Endodermal cell (in vitro differentiated cells): ENCODE measurements around the gene TMEM161B. TPM values are rescaled to one million over a fixed set of nuclear protein-coding genes. Genes with fewer than 3 reads are reported as not detected.

ENCODE experiments used
- DNase-seq: peaks from one replicate; pipeline ENCODE4 v3.0.0-alpha.2; 2017
- H3K27ac ChIP-seq: 2 replicates; pipeline ENCODE4 v1.5.1; 2013; ENCODE audit warnings: mild to moderate bottlenecking, low read depth, low read length, moderate library complexity
- H3K27me3 ChIP-seq: 2 replicates; pipeline ENCODE4 v1.6.1; 2013; ENCODE audit warnings: mild to moderate bottlenecking, low read length, moderate library complexity; ENCODE audit not compliant: insufficient read depth, control insufficient read depth, poor library complexity, severe bottlenecking
- H3K36me3 ChIP-seq: 2 replicates; pipeline ENCODE4 v1.7.0; 2013; ENCODE audit warnings: mild to moderate bottlenecking, low read length, moderate library complexity; ENCODE audit not compliant: control insufficient read depth, insufficient read depth
- H3K4me1 ChIP-seq: one replicate; pipeline ENCODE4 v1.7.0; 2013; ENCODE audit warnings: low read length; ENCODE audit not compliant: control insufficient read depth, insufficient read depth
- H3K4me3 ChIP-seq: 2 replicates; pipeline ENCODE4 v1.5.1; 2013; ENCODE audit warnings: mild to moderate bottlenecking, low read length, moderate library complexity
- H3K9ac ChIP-seq: 2 replicates; pipeline ENCODE4 v1.6.1; 2013; ENCODE audit warnings: mild to moderate bottlenecking, low read length, moderate library complexity; ENCODE audit not compliant: poor library complexity, severe bottlenecking; ENCODE audit errors: extremely low read depth
- H3K9me3 ChIP-seq: 2 replicates; pipeline ENCODE4 v1.6.1; 2013; ENCODE audit warnings: mild to moderate bottlenecking, low read length, moderate library complexity; ENCODE audit not compliant: control insufficient read depth
- H3K27ac Mint-ChIP-seq: 2 replicates; pipeline ENCODE4 v1.8.0; 2020; ENCODE audit warnings: mixed read lengths
- H3K27me3 Mint-ChIP-seq: 2 replicates; pipeline ENCODE4 v1.8.0; 2021; ENCODE audit warnings: mild to moderate bottlenecking, mixed read lengths; ENCODE audit not compliant: insufficient read depth
- H3K36me3 Mint-ChIP-seq: 2 replicates; pipeline ENCODE4 v1.8.0; 2020; ENCODE audit warnings: low read depth, mixed read lengths
- H3K4me1 Mint-ChIP-seq: 2 replicates; pipeline ENCODE4 v1.8.0; 2020; ENCODE audit warnings: mixed read lengths
- H3K4me3 Mint-ChIP-seq: 2 replicates; pipeline ENCODE4 v1.8.0; 2020; ENCODE audit warnings: mild to moderate bottlenecking, moderate library complexity, mixed read lengths
- H3K9me3 Mint-ChIP-seq: 2 replicates; pipeline ENCODE4 v1.8.0; 2020; ENCODE audit warnings: mild to moderate bottlenecking, mixed read lengths
- WGBS, 2 experiments: methylation state at CpG; one replicate each; pipeline versions ENCODE4 v1.1.5 to v1.1.7; 2013; ENCODE audit warnings: missing lambda C conversion rate in 2 of 2, mixed read lengths in 1 of 2; ENCODE audit not compliant: insufficient coverage in 1 of 2, insufficient read length in 1 of 2; 5-methylcytosine and 5-hydroxymethylcytosine counted together
- total RNA-seq, 2 donors: library from RNA; stranded (reverse); fragmentation: NEBNext Ultra II Directional in 1 of 2; extraction: Animal tissue kit (Norgen Biotek cat#: 25700) in 1 of 2; gene quantifications; 2 replicates in 1 of 2; 3 replicates in 1 of 2; pipeline ENCODE4 v1.2.1, GENCODE V29; 2021
- TF ChIP-seq, protein P1 (sequence below): fragments of 200-600 bp; sonication (generic); conservative IDR thresholded peaks from 2 replicates; pipeline ENCODE4 v1.5.0; 2021; ENCODE audit warnings: antibody characterized with exemption, mild to moderate bottlenecking

Gene TMEM161B
- total RNA-seq, 2 donors from 2014 or later, result 17.2 to 18.2 TPM

DNA sequence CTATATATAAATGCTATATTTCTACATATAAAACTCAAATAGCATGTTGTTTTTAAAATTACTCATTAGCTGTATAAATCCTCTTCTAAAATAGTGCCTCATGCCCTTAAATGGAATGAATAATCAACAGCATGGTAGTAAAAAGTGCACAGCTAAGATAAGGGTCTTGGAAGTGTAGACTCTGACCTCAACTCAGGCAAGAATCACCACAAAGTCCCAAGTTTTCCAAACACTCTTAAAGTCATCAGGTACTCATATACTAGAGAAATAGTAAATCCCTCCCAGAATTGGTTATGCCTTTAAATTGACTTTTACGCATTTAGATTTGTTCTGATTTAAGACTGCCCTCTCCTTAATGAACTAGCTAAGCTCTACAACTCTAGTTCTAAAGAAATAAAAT is 113.8 kb downstream of the TMEM161B start:
- H3K27me3 ChIP-seq, result peaks cover 33% of the 10 kb centered on the region
- WGBS, 2 experiments, result 97% methylated on average over 1 of the region's 1 CpG; no CpG with 5 or more reads in 1 of the 2 experiments
- no peaks in the 10 kb centered on the region for H3K9me3 Mint-ChIP-seq
- DNase-seq, result no peak
- no peaks in the 10 kb centered on the region for H3K36me3 ChIP-seq
- no peak overlapping the region for H3K4me3 Mint-ChIP-seq
- H3K9ac ChIP-seq, result no peak overlapping the region
- no peak overlapping the region for H3K27ac ChIP-seq
- no peak overlapping the region for H3K4me3 ChIP-seq
- TF ChIP-seq, protein P1, sequence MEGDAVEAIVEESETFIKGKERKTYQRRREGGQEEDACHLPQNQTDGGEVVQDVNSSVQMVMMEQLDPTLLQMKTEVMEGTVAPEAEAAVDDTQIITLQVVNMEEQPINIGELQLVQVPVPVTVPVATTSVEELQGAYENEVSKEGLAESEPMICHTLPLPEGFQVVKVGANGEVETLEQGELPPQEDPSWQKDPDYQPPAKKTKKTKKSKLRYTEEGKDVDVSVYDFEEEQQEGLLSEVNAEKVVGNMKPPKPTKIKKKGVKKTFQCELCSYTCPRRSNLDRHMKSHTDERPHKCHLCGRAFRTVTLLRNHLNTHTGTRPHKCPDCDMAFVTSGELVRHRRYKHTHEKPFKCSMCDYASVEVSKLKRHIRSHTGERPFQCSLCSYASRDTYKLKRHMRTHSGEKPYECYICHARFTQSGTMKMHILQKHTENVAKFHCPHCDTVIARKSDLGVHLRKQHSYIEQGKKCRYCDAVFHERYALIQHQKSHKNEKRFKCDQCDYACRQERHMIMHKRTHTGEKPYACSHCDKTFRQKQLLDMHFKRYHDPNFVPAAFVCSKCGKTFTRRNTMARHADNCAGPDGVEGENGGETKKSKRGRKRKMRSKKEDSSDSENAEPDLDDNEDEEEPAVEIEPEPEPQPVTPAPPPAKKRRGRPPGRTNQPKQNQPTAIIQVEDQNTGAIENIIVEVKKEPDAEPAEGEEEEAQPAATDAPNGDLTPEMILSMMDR, result no peak
- no peaks in the 10 kb centered on the region for H3K36me3 Mint-ChIP-seq
- H3K4me1 Mint-ChIP-seq, result peaks cover 4% of the 10 kb centered on the region
- H3K27ac Mint-ChIP-seq, result no peak overlapping the region
- no peaks in the 10 kb centered on the region for H3K4me1 ChIP-seq
- peaks cover 19% of the 10 kb centered on the region for H3K27me3 Mint-ChIP-seq
- H3K9me3 ChIP-seq, result peaks cover 6% of the 10 kb centered on the region

DNA sequence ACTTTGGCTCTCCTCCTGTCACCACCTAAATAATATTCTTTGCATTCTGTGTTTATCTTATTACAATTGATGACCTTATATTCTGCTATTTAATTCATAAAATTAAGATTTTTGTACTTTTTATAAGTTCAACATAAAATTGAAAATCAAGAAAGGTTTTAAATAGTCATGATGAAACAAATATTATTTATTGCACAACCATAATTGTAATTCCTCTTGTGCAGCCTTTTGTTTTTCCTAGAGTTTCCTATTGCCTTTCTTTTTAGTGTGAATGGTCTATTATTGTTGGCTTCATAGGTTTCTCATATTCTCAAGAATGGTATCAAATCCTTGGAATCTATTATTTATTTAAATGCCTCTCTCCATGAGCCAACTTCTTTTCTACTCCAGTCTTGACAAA is 117.9 kb downstream of the TMEM161B start:
- H3K27ac ChIP-seq, result no peak overlapping the region
- no peak overlapping the region for H3K4me3 Mint-ChIP-seq
- H3K36me3 ChIP-seq, result no peaks in the 10 kb centered on the region
- H3K9me3 Mint-ChIP-seq, result no peaks in the 10 kb centered on the region
- H3K27me3 ChIP-seq, result peaks cover 57% of the 10 kb centered on the region
- H3K27me3 Mint-ChIP-seq, result peaks cover 27% of the 10 kb centered on the region
- H3K27ac Mint-ChIP-seq, result no peak overlapping the region
- H3K4me3 ChIP-seq, result no peak overlapping the region
- no peaks in the 10 kb centered on the region for H3K4me1 ChIP-seq
- TF ChIP-seq, protein P1, result no peak
- no peaks in the 10 kb centered on the region for H3K36me3 Mint-ChIP-seq
- H3K9me3 ChIP-seq, result peaks cover 6% of the 10 kb centered on the region
- no peak for DNase-seq
- H3K4me1 Mint-ChIP-seq, result peaks cover 9% of the 10 kb centered on the region
- no peak overlapping the region for H3K9ac ChIP-seq

DNA sequence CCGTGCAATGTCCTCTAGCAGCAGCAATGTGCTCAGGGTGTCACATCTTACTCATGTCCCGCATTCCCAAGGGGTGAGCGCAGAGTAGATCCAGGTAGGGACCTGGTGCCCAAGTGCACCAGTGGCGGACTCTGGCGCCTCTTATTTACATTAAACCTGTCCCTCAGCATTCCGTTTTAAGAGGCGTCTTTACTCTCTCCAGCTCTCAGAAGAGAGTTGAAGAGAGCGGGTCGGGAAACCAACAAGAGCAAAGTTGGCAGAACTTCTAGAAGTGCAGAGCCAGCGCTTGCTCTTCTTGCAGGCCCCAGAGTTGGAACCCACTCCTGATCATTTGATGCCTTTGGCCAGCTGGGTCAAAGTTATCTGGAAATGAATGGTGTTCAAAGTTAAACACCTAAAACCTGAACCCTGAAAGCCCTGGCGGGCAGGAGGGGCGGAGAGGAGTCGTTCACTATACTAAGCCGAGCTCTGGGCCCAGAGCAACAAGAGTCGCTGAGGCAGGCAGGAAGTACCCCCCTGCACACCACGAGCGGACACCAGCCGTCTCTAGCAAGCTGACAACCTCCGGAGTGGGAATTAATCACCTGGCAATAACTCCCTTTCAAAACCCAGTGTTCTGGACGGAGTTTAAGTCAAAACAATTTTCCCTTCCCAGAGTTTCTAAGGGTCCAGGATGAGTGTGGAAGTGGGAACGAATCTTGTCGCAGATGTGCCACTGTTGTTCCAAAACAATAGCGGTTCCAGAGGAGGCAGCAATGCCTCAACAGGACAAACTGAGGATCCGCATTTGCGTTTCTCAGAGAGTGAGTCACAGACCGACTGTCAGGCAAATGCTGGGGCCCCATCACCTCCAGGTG is 122.8 kb downstream of the TMEM161B start:
- Mint-ChIP-seq H3K36me3 (no peaks in the 10 kb centered on the region), H3K4me1 (peaks cover 14% of the 10 kb centered on the region), H3K27me3 (peaks cover 22% of the 10 kb centered on the region), H3K9me3 (no peaks in the 10 kb centered on the region), H3K27ac (peak overlapping the region; percentile 49), H3K4me3 (peak overlapping the region; percentile 43)
- Histone ChIP-seq H3K27me3 (peaks cover 82% of the 10 kb centered on the region), H3K27ac (no peak overlapping the region), H3K4me3 (no peak overlapping the region), H3K9me3 (peaks cover 3% of the 10 kb centered on the region), H3K4me1 (no peaks in the 10 kb centered on the region), H3K36me3 (no peaks in the 10 kb centered on the region), H3K9ac (no peak overlapping the region)
- DNase-seq, result peak; percentile 79
- TF ChIP-seq, protein P1, result no peak
- WGBS, 2 experiments, result 45 to 60% methylated on average over 15 to 26 of the region's 26 CpGs
